Liver (tissue), 9 donors: ENCODE data around the gene ULK1. TPM values are rescaled to one million over a fixed set of nuclear protein-coding genes. Genes with fewer than 3 reads are reported as not detected.

ENCODE experiments used
- DNase-seq: peaks from one replicate; pipeline ENCODE4 v3.0.0-alpha.2; 2017; ENCODE audit warnings: low spot score
- H3K27ac ChIP-seq, 2 donors: one replicate each; pipeline ENCODE4 v1.7.0; 2013; ENCODE audit warnings: inconsistent platforms in 2 of 2, low read length in 2 of 2, control low read depth in 1 of 2, low read depth in 1 of 2, mild to moderate bottlenecking in 1 of 2
- H3K27me3 ChIP-seq, 4 donors: one replicate each; pipeline versions ENCODE4 v1.6.1 to v1.7.0; 2013; ENCODE audit warnings: low read length in 3 of 4, inconsistent platforms in 1 of 4, mild to moderate bottlenecking in 1 of 4, moderate library complexity in 1 of 4; ENCODE audit not compliant: control insufficient read depth in 4 of 4, insufficient read depth in 4 of 4
- H3K36me3 ChIP-seq, 4 donors: one replicate each; pipeline versions ENCODE4 v1.6.1 to v1.7.0; 2013; ENCODE audit warnings: low read length in 3 of 4, mild to moderate bottlenecking in 3 of 4, low read depth in 1 of 4, moderate library complexity in 1 of 4; ENCODE audit not compliant: control insufficient read depth in 4 of 4, insufficient read depth in 3 of 4
- H3K4me1 ChIP-seq, 4 donors: one replicate each; pipeline versions ENCODE4 v1.6.1 to v1.7.0; 2013; ENCODE audit warnings: low read length in 3 of 4, mild to moderate bottlenecking in 3 of 4, moderate library complexity in 1 of 4; ENCODE audit not compliant: control insufficient read depth in 4 of 4, insufficient read depth in 4 of 4
- H3K4me3 ChIP-seq, 3 donors: one replicate each; pipeline versions ENCODE4 v1.6.1 to v1.7.0; 2013; ENCODE audit warnings: low read length in 3 of 3, control low read depth in 1 of 3, low read depth in 1 of 3, mild to moderate bottlenecking in 1 of 3
- H3K9ac ChIP-seq, 2 donors: one replicate each; pipeline ENCODE4 v1.7.0; 2013; ENCODE audit warnings: low read length in 2 of 2, mild to moderate bottlenecking in 2 of 2, moderate library complexity in 2 of 2, control low read depth in 1 of 2, low read depth in 1 of 2
- H3K9me3 ChIP-seq, 4 donors: one replicate each; pipeline versions ENCODE4 v1.6.1 to v1.7.0; 2013; ENCODE audit warnings: low read length in 3 of 4; ENCODE audit not compliant: control insufficient read depth in 4 of 4
- ATF3 ChIP-seq: IDR thresholded peaks from 2 replicates; pipeline ENCODE4 v1.6.1; 2016; ENCODE audit warnings: antibody characterized with exemption
- EGR1 ChIP-seq, 2 donors: IDR thresholded peaks; 2 replicates each; pipeline ENCODE4 v1.6.1; 2016 to 2018; ENCODE audit warnings: antibody characterized with exemption in 2 of 2, low read depth in 2 of 2
- GABPA ChIP-seq, 2 donors: IDR thresholded peaks in 1 of 2; conservative IDR thresholded peaks in 1 of 2; 2 replicates each; pipeline ENCODE4 v1.6.1; 2016; ENCODE audit warnings: antibody characterized with exemption in 2 of 2, mild to moderate bottlenecking in 1 of 2, moderate library complexity in 1 of 2
- HNF4A ChIP-seq, 2 donors: conservative IDR thresholded peaks; 2 replicates each; pipeline ENCODE4 v1.6.1; 2016; ENCODE audit warnings: antibody characterized with exemption in 2 of 2, mild to moderate bottlenecking in 2 of 2
- JUND ChIP-seq, 2 donors: IDR thresholded peaks; 2 replicates each; pipeline ENCODE4 v1.6.1; 2016; ENCODE audit warnings: antibody characterized with exemption in 2 of 2
- RXRA ChIP-seq, 2 donors: IDR thresholded peaks; 2 replicates each; pipeline ENCODE4 v1.6.1; 2017 to 2018; ENCODE audit warnings: antibody characterized with exemption in 2 of 2, mild to moderate bottlenecking in 1 of 2
- SP1 ChIP-seq: IDR thresholded peaks from 2 replicates; pipeline ENCODE4 v1.6.1; 2018; ENCODE audit warnings: antibody characterized with exemption, mild to moderate bottlenecking
- TAF1 ChIP-seq: conservative IDR thresholded peaks from 2 replicates; pipeline ENCODE4 v1.6.1; 2016; ENCODE audit warnings: antibody characterized with exemption, mild to moderate bottlenecking
- ZBTB33 ChIP-seq: IDR thresholded peaks from 2 replicates; pipeline ENCODE4 v1.6.1; 2016; ENCODE audit warnings: antibody characterized with exemption
- WGBS: extraction: QIAGEN DNeasy Blood & Tissue Kit; methylation state at CpG from one replicate; pipeline ENCODE4 v1.1.7; 2013; 5-methylcytosine and 5-hydroxymethylcytosine counted together
- polyA plus RNA-seq, 2 donors: library from polyadenylated mRNA; stranded (reverse) in 1 of 2; unstranded in 1 of 2; fragments of 200-250 nt in 1 of 2; fragments of >200 nt in 1 of 2; fragmentation: Nextera tagmentation in 1 of 2; extraction: Ambion mirVana in 1 of 2; gene quantifications; one replicate each; pipeline versions ENCODE4 v1.2.1 to v1.2.3, GENCODE V29; 2013 to 2015
- total RNA-seq, 2 donors: library from RNA; depleted of rRNA; stranded (reverse); fragments of >200 nt; gene quantifications; one replicate each; pipeline ENCODE4 v1.2.3, GENCODE V29; 2014
- donor health status: healthy.
- donor health status: healthy.
- donor health status: healthy.
- donor health status: healthy.
- donor health status: healthy.

Gene ULK1
- total and polyA plus RNA-seq, 4 donors: 12.5 to 41.7 (median 15.1) TPM

- no peaks in the 10 kb centered on the region for H3K27me3 ChIP-seq
- peaks cover 0 to 6% (median 0%) of the 10 kb centered on the region in 4 donors for H3K4me1 ChIP-seq
- H3K27ac ChIP-seq: no peak overlapping the region
- no peak for DNase-seq
- H3K4me3 ChIP-seq: no peak overlapping the region
- TF ChIP-seq HNF4A (conservative IDR thresholded peaks at IDR 0.05) (no peak), TAF1 (no peak), ZBTB33 (no peak), GABPA (IDR thresholded peaks at IDR 0.05 in 1 of 2, conservative IDR thresholded peaks at IDR 0.05 in 1 of 2) (no peak)
- H3K36me3 ChIP-seq: peaks cover 31 to 84% (median 49%) of the 10 kb centered on the region in 4 donors
- H3K9me3 ChIP-seq: no peaks in the 10 kb centered on the region
- H3K9ac ChIP-seq: no peak overlapping the region
- WGBS: 92% methylated on average over 36 of the region's 36 CpGs
Measured at GRCh38 chr12:131916306-131917138, 22.1 kb downstream of the ULK1 start.

GRCh38 chr12:131917139-131917710 lies 22.8 kb downstream of the ULK1 start:
- WGBS: 82% methylated on average over 31 of the region's 31 CpGs
- Histone ChIP-seq H3K36me3 (peaks cover 35 to 83% (median 46%) of the 10 kb centered on the region in 4 donors), H3K9me3 (no peaks in the 10 kb centered on the region), H3K27me3 (no peaks in the 10 kb centered on the region), H3K27ac (no peak overlapping the region), H3K4me1 (peaks cover 0 to 3% (median 0%) of the 10 kb centered on the region in 4 donors), H3K9ac (no peak overlapping the region), H3K4me3 (no peak overlapping the region)
- no peak for DNase-seq
- TF ChIP-seq ZBTB33 (no peak), SP1 (no peak), ATF3 (no peak), JUND (IDR thresholded peaks at IDR 0.05) (no peak), EGR1 (IDR thresholded peaks at IDR 0.05; ENCODE audit: low read depth in 2 of 2) (no peak)

GRCh38 chr12:131917711-131918306 lies 23.4 kb downstream of the ULK1 start:
- H3K9ac ChIP-seq: no peak overlapping the region
- H3K9me3 ChIP-seq: no peaks in the 10 kb centered on the region
- peaks cover 36 to 82% (median 43%) of the 10 kb centered on the region in 4 donors for H3K36me3 ChIP-seq
- TF ChIP-seq GABPA (IDR thresholded peaks at IDR 0.05 in 1 of 2, conservative IDR thresholded peaks at IDR 0.05 in 1 of 2) (no peak), RXRA (IDR thresholded peaks at IDR 0.05) (no peak), ZBTB33 (no peak)
- 95% methylated on average over 18 of the region's 18 CpGs for WGBS
- no peaks in the 10 kb centered on the region for H3K27me3 ChIP-seq
- no peaks in the 10 kb centered on the region for H3K4me1 ChIP-seq
- no peak overlapping the region for H3K4me3 ChIP-seq
- no peak for DNase-seq
- H3K27ac ChIP-seq: no peak overlapping the region
